Mucosa of rectum (tissue), 2 donors: ENCODE measurements around the gene BCAM.
"Not testable (repeated sequence)": the region's sequence is repeated elsewhere in the genome, so short reads cannot be mapped to it uniquely, and the experiment has no call there.

Source experiments
- H3K27ac ChIP-seq, 2 donors: one replicate each; pipeline ENCODE4 v1.7.0; 2013; ENCODE audit warnings: inconsistent platforms in 2 of 2, low read depth in 2 of 2, low read length in 2 of 2
- H3K27me3 ChIP-seq, 2 donors: one replicate each; pipeline ENCODE4 v1.7.0; 2013; ENCODE audit warnings: low read length in 2 of 2; ENCODE audit not compliant: control insufficient read depth in 2 of 2, insufficient read depth in 2 of 2
- H3K36me3 ChIP-seq, 2 donors: one replicate each; pipeline ENCODE4 v1.7.0; 2013; ENCODE audit warnings: low read length in 2 of 2; ENCODE audit not compliant: control insufficient read depth in 2 of 2, insufficient read depth in 2 of 2
- H3K4me1 ChIP-seq, 2 donors: one replicate each; pipeline ENCODE4 v1.7.0; 2013; ENCODE audit warnings: low read length in 2 of 2, mild to moderate bottlenecking in 1 of 2; ENCODE audit not compliant: control insufficient read depth in 2 of 2, insufficient read depth in 2 of 2
- H3K4me3 ChIP-seq, 2 donors: one replicate each; pipeline ENCODE4 v1.7.0; 2013; ENCODE audit warnings: low read length in 2 of 2
- H3K9ac ChIP-seq, 2 donors: one replicate each; pipeline ENCODE4 v1.7.0; 2013; ENCODE audit warnings: low read length in 2 of 2, low read depth in 1 of 2, mild to moderate bottlenecking in 1 of 2
- H3K9me3 ChIP-seq, 2 donors: one replicate each; pipeline ENCODE4 v1.7.0; 2013; ENCODE audit warnings: low read length in 2 of 2; ENCODE audit not compliant: control insufficient read depth in 2 of 2
- donor health status: healthy.
- donor health status: Normal muscosa, but diverticular disease.

The BCAM gene

GRCh38 chr19:44808463-44809371 is at the start of gene BCAM:
TSS of gene BCAM (plus strand) at chr19:44809103. CDS start at chr19:44809125, 22 bp downstream.
- Histone ChIP-seq H3K27ac (peak within 1 kb of the TSS in 1 of 2 donors; percentile 32), H3K9me3 (no peaks in the 10 kb centered on the region), H3K4me1 (peaks cover 15 to 20% of the 10 kb centered on the region in 2 donors), H3K36me3 (peaks cover 0 to 4% of the 10 kb centered on the region in 2 donors), H3K27me3 (no peaks in the 10 kb centered on the region), H3K9ac (peak within 1 kb of the TSS; percentile 58 to 79), H3K4me3 (peak within 1 kb of the TSS; percentile 60 to 73)

GRCh38 chr19:44762038-44762437 is 46.9 kb upstream of the BCAM start:
- Histone ChIP-seq H3K9ac (no peak overlapping the region), H3K27ac (no peak overlapping the region), H3K9me3 (no peaks in the 10 kb centered on the region), H3K4me3 (no peak overlapping the region), H3K27me3 (no peaks in the 10 kb centered on the region), H3K4me1 (peaks cover 13 to 22% of the 10 kb centered on the region in 2 donors), H3K36me3 (peaks cover 19 to 25% of the 10 kb centered on the region in 2 donors)

GRCh38 chr19:44765033-44765948 is 43.6 kb upstream of the BCAM start:
- Histone ChIP-seq H3K4me3 (no peak overlapping the region), H3K9ac (peak overlapping the region; percentile 34 to 50), H3K9me3 (no peaks in the 10 kb centered on the region), H3K27me3 (no peaks in the 10 kb centered on the region), H3K27ac (peak overlapping the region; percentile 78 to 79), H3K36me3 (peaks cover 2 to 3% of the 10 kb centered on the region in 2 donors), H3K4me1 (peaks cover 16 to 22% of the 10 kb centered on the region in 2 donors)

GRCh38 chr19:44765949-44766335 is 43.0 kb upstream of the BCAM start:
- Histone ChIP-seq H3K27ac (peak overlapping the region; percentile 78 to 79), H3K9ac (no peak overlapping the region), H3K4me3 (no peak overlapping the region), H3K36me3 (no peaks in the 10 kb centered on the region), H3K4me1 (peaks cover 18 to 22% of the 10 kb centered on the region in 2 donors), H3K27me3 (no peaks in the 10 kb centered on the region), H3K9me3 (no peaks in the 10 kb centered on the region)

- Histone ChIP-seq H3K9ac (no peak overlapping the region), H3K27me3 (no peaks in the 10 kb centered on the region), H3K9me3 (no peaks in the 10 kb centered on the region), H3K36me3 (no peaks in the 10 kb centered on the region), H3K27ac (no peak overlapping the region), H3K4me1 (peaks cover 18 to 22% of the 10 kb centered on the region in 2 donors), H3K4me3 (no peak overlapping the region)
These were observed 41.4 kb upstream of the BCAM start for GRCh38 chr19:44767295-44768180.

- peak overlapping the region in 1 of 2 donors; percentile 15 for H3K9ac ChIP-seq
- H3K36me3 ChIP-seq: no peaks in the 10 kb centered on the region
- H3K9me3 ChIP-seq: no peaks in the 10 kb centered on the region
- peaks cover 13 to 18% of the 10 kb centered on the region in 2 donors for H3K4me1 ChIP-seq
- peak overlapping the region; percentile 9 to 61 for H3K27ac ChIP-seq
- peak overlapping the region in 1 of 2 donors; percentile 48 for H3K4me3 ChIP-seq
- H3K27me3 ChIP-seq: no peaks in the 10 kb centered on the region
These were observed 38.2 kb upstream of the BCAM start for GRCh38 chr19:44770550-44771257.

- not testable (repeated sequence) for H3K4me3 ChIP-seq
These were observed 36.8 kb upstream of the BCAM start for GRCh38 chr19:44772144-44772543.

GRCh38 chr19:44772959-44773358 is 35.9 kb upstream of the BCAM start:
- H3K9me3 ChIP-seq: no peaks in the 10 kb centered on the region

More at GRCh38 chr19:44772144-44772543, 36.8 kb upstream of the BCAM start:
- not testable (repeated sequence) for H3K9me3 ChIP-seq, H3K9ac ChIP-seq, H3K27me3 ChIP-seq, H3K27ac ChIP-seq, H3K36me3 ChIP-seq
- H3K4me1 ChIP-seq: peaks cover 20 to 24% of the 10 kb centered on the region in 2 donors

More at GRCh38 chr19:44772959-44773358, 35.9 kb upstream of the BCAM start:
- peaks cover 20 to 24% of the 10 kb centered on the region in 2 donors for H3K4me1 ChIP-seq
- no peaks in the 10 kb centered on the region for H3K36me3 ChIP-seq
- no peak overlapping the region for H3K9ac ChIP-seq
- H3K27ac ChIP-seq: no peak overlapping the region
- H3K4me3 ChIP-seq: no peak overlapping the region
- H3K27me3 ChIP-seq: no peaks in the 10 kb centered on the region
